Measurements from ENCODE around the gene MEF2D.

Gene MEF2D

GRCh38 chr1:156421939-156422601 is 78.5 kb downstream of the MEF2D start:
- no peak for DNase-seq

GRCh38 chr1:156421062-156421938 is 79.3 kb downstream of the MEF2D start:
- DNase-seq, result no peak

GRCh38 chr1:156420205-156421061 is 80.1 kb downstream of the MEF2D start:
- no peak for DNase-seq

DNA sequence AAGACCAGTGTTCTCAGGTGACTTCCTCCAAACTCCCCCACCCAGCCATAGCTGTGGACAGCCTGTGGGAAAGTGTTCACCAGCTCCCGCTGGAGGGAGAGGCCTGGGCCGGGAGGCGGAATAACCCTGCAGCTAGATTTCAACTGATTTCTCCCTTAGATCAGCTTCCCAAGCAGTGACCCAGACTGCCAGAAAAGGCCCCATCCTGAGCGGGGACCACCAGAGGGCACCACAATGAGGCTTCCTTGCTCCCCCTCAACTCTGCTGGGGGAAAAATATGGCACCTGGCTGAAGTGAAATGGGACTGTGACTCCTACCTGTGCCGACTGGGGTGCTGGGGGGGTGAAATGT is 80.7 kb downstream of the MEF2D start:
- no peak for DNase-seq

DNA sequence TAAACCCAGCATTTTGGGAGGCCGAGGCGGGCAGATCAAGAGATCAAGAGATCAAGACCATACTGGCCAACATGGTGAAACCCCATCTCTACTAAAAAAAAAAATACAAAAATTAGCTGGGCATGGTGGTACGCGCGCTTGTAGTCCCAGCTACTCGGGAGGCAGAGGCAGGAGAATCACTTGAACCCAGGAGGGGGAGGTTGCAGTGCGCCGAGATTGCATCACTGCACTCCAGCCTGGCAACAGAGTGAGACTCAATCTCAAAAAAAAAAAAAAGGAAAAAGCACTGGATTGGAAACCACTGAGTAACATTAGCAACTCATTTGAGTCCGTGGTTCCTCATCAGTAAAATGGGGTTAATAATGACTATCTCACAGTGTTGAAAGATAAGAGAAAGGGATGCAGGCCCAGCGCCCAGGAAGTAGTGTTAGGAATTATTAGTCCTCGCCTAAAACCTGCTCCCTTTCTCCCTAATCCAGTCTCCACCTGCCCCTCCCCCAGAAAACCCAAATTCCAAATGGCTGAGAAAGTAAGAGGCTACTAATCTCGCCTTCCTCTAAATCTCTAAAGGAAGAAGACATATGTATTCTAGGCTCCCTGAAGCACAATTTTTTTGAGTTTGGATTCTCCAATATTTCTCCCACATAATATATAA is 82.0 kb downstream of the MEF2D start:
- no peak for DNase-seq

- DNase-seq, result no peak
Measured at GRCh38 chr1:156417401-156418020, 83.1 kb downstream of the MEF2D start.

DNA sequence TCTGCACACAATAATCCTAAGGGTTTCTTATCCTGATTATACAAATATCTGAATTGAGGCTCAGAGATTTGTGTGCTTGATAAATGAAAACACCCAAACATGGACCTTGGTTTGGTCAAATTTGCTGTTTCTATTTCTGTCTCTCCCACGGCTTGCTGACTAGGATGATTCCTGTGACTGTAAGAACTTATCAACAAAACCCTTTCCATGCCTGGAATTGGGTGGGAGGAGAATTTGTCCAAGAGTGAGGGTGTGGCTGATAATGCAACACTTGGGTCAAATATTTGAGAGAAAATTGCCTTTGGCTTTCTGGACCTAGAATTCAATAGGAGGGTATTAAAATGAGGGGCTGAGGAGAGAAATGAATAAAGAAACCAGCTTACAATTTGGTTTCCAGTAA is 83.6 kb downstream of the MEF2D start:
- no peak for DNase-seq

DNA sequence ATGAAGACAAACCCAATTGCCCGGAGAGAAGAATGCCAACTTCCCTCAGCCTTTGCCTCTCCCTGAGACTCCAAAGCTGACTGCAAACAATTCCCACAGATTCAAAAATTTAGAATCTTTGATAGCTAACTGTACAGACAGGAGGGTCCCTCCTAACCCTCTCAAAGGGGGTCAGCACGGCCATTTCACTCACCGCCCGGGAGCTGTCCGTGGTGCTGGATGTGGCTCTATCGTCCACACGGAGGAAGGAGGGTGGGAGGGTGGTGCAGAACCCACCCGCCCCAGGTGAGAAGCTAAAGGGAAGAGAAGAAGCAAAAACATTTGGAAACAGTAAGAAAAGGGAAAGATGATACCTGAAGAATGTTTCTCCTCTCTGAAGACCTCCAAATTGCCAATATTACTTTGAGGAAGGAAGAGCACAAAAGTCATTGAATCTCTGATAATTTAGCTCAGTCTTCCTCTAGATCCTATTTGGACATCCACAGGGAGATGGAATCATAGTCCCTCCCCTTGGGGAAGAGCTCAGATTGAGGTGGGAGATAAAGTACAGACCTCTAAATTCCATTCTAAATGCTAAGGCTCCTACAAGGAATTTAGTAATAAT is 86.0 kb downstream of the MEF2D start:
- no peak for DNase-seq

Data from cortex of kidney (tissue), 1 donor.